GM19372 (cell line): ENCODE measurements around the gene CATSPER1.

Experiments
- ATAC-seq: cut with Tn5 transposase; IDR thresholded peaks from one replicate; pipeline ENCODE4 v1.9.1; 2021; ENCODE audit warnings: mild to moderate bottlenecking, low read depth, moderate library complexity; ENCODE audit not compliant: unreplicated experiment

CATSPER1 gene

DNA sequence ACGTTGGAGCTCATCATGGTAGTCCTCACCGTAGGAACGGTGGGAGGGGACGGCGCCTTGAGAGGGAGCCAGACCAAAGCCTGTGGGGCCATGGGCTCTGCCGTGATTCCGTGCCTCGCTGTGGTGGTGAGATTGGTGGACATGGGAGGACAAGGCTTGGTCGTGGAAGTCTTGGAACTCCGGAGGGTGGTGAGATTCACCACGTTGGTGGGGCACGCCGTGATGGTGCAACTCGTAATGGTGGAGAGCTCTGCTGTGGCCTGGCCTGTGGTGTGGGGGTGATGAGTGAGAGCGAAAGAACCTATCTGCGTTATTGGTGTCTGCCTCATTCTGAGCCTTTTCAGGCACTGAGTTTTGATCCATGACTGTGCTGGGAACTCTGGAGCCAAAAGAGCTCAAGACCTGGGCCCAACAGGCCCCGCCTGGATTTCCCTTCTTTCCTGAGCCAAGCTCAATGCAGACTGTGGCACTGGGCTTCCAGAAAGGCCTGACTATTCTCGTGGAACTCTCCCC is at the start of gene CATSPER1:
Gene CATSPER1, minus strand, starts transcription at position 463 of the 513 bp plus-strand sequence. Its CDS starts 100 bp downstream, at position 363.
- no peak for ATAC-seq

- no peak for ATAC-seq
Measured at GRCh38 chr11:66075273-66075672, 49.0 kb upstream of the CATSPER1 start.

DNA sequence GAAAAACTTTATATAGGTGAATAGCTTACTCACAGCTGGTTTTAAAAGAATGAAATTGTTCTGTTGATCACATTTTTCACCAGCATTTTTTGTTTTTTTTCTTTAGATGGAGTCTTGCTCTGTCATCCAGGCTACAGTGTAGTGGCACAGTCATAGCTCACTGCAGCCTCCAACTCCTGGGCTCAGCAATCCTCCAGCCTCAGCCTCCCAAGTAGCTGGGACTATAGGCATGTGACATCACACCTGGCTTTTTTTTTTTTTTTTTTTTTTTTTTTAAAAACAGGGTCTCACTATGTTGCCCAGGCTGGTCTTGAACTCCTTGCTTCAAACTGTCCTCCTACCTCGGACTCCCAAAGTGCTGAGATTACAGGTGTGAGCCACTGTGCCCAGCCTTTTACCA is 47.4 kb upstream of the CATSPER1 start:
- no peak for ATAC-seq

- ATAC-seq = no peak
Measured at GRCh38 chr11:66072518-66072917, 46.2 kb upstream of the CATSPER1 start.

DNA sequence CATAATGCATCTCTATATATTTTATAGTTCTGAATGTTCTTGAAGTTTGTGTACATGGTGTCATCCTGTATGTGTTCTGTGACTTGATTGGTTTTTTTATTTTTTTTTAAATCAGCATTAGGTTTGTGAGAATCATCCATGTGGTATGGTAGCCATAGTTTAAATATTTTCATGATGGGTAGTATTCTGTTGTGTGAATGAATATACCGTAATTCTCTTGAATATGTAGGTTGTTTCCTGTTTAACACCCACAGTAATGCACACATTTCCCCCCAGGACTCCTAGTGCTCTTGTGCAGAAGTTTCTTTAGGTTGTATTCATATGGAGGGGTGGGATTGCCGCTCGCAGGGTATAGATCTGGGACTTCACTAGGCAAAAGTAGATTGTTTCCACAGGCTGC is 45.8 kb upstream of the CATSPER1 start:
- ATAC-seq = no peak

GRCh38 chr11:66071381-66071801 is 45.1 kb upstream of the CATSPER1 start:
- no peak for ATAC-seq

DNA sequence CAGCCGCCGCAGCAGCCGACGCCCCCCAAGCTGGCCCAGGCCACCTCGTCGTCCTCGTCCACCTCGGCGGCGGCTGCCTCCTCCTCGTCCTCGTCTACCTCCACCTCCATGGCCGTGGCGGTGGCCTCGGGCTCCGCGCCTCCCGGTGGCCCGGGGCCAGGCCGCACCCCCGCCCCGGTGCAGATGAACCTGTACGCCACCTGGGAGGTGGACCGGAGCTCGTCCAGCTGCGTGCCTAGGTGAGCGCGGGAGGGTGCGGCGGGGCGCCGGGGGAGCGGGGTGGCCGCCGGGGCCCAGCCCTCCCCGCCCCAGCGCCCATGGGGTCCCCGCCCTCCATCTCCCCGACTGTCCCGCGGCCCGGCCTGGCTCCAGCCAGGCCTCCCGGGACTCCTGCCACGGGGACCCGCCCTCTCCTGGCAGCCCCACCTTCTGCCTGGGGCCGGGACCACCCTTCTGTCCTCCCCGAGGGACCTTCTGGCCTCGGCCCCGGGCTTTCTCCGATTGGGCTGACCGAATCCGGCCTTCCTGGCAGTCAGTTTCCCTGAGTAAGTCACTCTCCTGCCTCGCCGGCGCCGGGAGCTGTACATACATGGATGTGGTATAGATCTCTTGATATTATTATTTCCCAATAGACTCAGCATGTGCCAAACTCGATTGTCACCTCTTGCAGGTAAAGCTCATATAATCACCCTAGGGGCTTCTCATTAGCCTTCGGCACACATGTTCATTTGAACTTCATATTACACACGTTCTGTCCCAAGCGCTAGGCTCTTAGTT is 44.5 kb upstream of the CATSPER1 start:
- ATAC-seq = peak; percentile 14

DNA sequence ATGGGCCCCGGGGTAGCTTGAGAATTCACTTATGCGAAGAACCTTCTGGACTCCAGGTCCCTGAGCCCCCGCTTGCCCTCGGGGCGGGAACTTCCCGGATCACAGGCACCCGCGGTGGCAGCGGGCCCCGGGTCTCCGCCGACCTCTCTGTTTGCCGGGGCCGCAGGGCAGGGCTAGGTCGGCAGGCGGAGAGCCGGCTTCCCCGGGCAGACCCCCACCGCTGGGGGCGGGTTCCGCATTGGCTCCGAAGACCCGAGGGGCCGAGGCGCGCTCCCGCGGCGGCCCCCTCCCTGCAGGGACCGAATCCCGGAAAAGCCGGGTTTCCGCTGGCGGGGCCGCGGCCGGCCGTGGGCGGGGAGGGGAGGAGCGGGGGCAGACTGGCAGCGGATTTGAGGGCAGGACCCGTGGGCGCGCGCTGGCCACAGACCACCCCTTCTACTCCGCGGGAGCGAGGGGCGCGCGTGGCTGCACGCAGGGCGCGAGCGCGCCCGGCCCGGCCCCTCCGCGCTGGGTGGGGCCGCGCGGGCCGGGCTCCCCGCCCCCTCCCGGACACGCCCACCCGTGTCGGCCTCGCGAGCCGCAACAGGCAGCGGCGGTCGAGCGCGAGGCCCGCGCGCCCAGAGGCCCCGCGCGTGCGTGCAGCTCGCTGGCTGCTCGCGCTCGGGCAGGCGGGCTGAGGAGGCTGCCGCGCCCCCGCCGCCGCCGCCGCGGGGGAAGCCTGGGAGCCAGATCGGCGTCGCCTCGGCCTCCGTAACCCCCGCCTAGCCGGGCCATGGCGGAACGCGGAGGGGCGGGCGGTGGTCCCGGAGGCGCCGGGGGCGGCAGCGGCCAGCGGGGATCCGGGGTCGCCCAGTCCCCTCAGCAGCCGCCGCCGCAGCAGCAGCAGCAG is 43.7 kb upstream of the CATSPER1 start, which contains the start of gene PACS1:
Gene PACS1, plus strand, starts transcription at position 558 of the 889 bp plus-strand sequence. Its CDS starts 215 bp downstream, at position 773.
- ATAC-seq = peak; percentile 62

GRCh38 chr11:66068923-66069714 is 42.8 kb upstream of the CATSPER1 start:
- ATAC-seq = no peak

GRCh38 chr11:66068154-66068821 is 42.0 kb upstream of the CATSPER1 start:
- no peak for ATAC-seq

GRCh38 chr11:66067640-66068039 is 41.4 kb upstream of the CATSPER1 start:
- ATAC-seq = no peak

GRCh38 chr11:66066751-66067150 is 40.5 kb upstream of the CATSPER1 start:
- no peak for ATAC-seq

DNA sequence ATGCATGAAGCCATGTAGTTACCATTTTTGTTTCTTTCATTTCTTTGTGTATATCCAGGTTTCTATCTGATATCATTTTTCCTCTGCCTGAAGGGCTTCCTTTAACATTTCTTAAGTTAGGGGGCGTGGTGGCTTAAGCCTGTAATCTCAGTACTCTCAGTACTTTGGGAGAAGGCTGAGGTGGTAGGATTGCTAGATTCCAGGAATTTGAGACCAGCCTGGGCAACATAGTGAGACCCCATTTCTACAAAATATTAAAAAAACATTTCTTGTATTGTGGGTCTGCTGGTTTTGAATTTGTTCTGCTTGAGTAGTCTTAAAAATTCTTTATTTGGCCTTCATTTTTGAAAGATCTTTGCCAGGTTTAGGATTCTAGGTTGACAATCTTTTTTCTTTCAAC is 38.3 kb upstream of the CATSPER1 start:
- ATAC-seq = no peak

DNA sequence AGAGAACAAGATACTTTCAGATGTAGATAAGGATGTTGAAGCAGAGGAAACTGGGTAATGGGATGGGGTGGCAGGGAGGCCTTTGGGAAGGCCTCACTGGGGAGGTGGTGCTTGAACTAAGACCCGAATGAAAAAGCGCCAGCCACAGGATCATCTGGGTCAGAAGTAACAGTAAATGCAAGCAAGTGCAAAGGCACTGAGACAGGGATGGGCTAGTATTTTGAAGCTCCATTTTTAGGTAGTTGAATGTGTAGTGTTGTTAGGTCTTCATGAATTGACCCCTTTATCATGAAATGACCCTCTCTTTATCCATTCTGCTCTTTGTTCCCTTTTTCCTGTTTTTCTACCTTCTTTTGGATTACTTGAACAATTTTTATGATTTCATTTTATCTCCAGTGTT is 37.6 kb upstream of the CATSPER1 start:
- no peak for ATAC-seq

DNA sequence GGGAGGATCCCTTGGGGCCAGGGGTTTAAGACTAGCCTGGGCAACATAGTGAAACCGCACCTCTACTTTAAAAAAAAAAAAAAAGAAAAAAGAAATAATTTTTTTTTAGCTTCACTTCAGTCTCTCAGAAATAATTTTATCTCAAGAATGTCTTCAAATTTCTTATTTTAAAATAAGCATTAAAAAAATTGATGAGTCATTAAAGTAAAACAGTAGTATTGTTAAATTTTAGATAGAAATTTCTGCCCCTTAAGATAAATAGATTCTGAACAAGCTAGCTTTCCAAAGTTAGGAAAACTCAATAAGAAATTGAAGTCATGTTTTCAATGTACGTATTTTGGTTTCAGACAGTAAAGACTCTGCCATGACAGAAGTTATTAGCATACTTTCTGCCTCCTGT is 36.1 kb upstream of the CATSPER1 start:
- no peak for ATAC-seq

GRCh38 chr11:66061268-66061667 is 35.0 kb upstream of the CATSPER1 start:
- ATAC-seq = no peak

DNA sequence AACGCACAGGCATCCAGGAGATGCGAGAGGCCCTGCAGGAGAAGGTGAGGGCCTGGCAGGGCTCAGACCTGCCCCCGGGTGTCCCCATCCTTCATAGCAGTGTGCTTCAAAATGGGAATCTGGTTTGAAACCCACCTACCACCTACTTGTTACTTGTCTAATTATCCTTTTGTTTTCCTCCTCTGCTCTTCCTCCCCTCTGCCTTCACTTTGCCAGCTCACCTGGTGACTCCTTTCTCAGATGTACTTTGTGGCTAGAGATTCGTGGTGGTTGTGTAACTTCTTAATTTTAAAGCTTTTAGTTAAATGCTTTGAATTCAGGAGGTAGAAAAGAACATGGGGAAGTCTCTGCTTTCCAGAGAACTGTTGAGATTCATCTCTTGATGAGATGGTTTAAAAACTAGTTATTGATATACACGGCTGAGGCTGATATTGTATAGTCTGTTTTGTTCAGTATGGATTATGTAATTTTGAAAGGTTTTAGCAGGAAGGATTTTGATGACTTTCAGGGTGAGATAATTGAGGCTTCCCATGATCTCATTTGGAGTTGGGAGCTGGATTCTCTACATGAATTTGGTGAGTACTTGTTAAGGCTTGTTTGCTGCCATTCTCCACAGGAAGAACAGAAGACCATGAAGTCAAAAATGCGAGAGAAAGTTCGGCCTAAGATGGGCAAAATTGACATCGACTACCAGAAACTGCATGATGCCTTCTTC is 33.8 kb upstream of the CATSPER1 start:
- ATAC-seq = no peak

DNA sequence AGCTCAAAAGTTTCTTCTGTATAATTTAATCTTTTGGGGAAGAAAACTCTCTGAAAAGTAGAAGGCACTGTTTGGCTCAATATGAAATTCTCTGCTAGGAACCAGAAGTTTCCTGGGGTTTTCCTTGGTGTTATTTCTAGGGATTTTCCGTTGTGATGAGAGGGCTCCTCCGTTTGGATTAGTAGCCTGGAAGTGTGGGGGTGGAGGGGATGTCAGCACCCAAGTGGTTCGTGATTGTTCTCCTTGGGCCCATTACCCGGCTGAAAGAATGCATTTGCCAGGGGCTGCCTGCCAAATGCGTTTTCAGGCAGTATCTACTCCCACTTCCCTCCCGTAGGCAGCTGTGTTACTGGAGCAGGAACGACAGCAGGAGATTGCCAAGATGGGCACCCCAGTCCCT is 30.2 kb upstream of the CATSPER1 start:
- no peak for ATAC-seq

GRCh38 chr11:66055021-66055420 is 28.7 kb upstream of the CATSPER1 start:
- no peak for ATAC-seq
